ENCODE measurements around the gene GDA.

Gene GDA

GRCh38 chr9:72149231-72149975 lies at the start of gene GDA:
Gene GDA, plus strand, starts transcription at chr9:72149440. Its CDS starts 120 bp downstream, at chr9:72149560.
- DNase-seq = no peak

- DNase-seq = no peak
Observed at GRCh38 chr9:72102520-72102919, 46.7 kb upstream of the GDA start.

GRCh38 chr9:72113056-72113455 lies 36.2 kb upstream of the GDA start:
- no peak for DNase-seq

GRCh38 chr9:72119853-72120252 lies 29.4 kb upstream of the GDA start:
- no peak for DNase-seq

DNA sequence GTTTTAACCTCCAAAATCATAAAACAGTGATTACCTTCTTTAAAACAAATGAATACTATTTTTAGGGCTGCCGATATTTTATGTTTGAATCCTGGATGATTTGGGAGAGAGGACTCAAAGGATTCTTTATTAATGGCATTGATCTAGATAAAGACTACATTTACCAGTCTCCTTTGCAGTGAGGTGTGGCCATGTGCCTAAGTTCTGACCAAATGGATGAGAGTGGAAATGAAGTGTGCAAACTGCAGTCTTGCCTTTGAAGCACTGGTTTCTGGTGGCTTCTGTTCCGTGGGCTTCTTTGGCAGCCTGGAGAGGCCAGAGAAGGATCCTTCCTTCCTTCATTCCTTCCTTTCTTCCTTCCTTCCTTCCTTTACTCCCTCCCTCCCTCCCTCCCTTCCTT lies 24.3 kb upstream of the GDA start:
- DNase-seq = no peak

GRCh38 chr9:72127753-72128152 lies 21.5 kb upstream of the GDA start:
- no peak for DNase-seq

DNA sequence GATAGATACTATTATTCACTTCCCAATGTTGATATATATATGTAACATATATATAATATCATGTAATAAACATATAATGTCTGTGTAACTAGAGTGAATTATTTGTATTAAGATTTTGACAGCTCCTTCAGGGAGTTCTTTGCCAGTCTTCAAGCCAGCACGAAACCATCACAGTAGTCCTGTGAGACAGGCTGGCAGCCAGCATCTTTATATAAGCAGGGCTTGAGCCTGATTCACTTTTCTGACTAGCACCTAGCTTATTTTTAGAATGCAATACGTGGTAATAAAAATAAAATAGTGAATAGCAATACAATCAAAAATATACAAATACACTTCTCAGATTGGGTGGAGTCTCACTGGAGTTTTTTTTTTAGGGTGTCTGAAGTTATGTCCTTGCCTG lies 20.7 kb upstream of the GDA start:
- no peak for DNase-seq

- DNase-seq = no peak
Observed at GRCh38 chr9:72129271-72130156, 19.7 kb upstream of the GDA start.

DNA sequence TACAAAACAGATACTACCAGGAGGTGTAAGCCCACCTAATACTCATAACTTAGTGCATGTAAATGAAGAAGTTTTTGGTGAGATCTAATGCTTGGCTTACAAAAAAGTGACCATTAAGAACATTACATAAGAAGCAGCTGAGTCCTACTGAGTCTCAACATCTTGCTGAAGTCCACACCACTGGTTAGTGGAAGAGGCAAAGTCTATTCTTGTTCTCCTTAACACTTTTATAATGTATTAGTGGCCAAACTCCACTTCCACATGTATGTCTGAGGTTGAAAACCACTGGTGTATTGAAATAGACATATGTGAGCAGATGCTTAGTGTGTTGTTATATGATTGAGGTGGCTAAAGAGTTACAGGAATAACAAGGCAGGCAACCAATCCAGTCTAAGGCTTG lies 18.9 kb upstream of the GDA start:
- no peak for DNase-seq

- DNase-seq = no peak
Observed at GRCh38 chr9:72131206-72131605, 18.0 kb upstream of the GDA start.

DNA sequence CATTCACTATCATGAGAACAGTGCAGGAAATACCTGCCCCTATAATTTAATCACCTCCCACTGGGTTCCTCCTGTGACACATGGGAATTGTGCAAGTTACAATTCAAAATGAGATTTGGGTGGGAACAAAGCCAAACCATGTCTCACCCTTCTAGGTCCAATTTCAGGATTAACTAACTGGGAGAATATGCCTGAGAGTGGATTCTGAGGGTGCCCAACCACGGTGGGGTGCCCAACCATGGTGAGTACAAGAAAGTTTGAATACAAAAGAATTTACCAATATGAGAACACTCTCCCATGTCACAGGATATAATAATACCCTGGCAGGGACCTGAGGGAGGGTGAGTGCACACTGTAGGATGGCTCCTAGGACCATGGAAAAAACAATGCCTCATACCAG lies 17.2 kb upstream of the GDA start:
- no peak for DNase-seq

DNA sequence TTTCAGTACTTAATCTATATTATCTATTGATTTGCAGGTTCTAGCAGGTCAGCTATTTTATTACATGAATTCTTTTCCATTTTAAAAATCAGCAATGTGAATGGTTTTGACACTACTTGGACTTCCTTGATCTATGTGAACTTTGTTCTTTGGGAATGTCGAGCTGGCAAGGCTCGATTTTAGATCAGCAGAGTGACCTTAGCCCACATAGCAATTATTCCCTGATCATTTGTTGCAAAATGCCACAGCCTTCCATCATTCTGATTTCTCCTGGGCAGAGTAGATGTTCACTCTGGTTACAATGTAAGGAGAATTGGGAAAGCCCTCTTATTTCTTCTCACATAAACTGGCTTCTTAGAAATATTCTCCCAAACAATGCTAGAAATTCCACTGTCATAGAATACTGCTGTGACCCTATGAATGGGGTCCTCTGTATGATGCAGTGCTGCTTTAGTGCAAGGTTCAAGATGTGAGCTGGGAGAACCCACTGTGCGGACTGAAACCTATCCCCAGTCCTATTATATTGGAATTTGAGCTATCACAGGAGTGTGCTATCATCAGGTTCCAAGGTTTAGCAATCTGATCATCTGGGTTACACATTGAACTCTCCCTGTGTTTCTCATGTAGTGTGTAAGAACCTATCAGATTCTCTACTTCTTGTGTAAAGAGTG lies 15.7 kb upstream of the GDA start:
- no peak for DNase-seq

GRCh38 chr9:72134801-72135200 lies 14.4 kb upstream of the GDA start:
- no peak for DNase-seq

DNA sequence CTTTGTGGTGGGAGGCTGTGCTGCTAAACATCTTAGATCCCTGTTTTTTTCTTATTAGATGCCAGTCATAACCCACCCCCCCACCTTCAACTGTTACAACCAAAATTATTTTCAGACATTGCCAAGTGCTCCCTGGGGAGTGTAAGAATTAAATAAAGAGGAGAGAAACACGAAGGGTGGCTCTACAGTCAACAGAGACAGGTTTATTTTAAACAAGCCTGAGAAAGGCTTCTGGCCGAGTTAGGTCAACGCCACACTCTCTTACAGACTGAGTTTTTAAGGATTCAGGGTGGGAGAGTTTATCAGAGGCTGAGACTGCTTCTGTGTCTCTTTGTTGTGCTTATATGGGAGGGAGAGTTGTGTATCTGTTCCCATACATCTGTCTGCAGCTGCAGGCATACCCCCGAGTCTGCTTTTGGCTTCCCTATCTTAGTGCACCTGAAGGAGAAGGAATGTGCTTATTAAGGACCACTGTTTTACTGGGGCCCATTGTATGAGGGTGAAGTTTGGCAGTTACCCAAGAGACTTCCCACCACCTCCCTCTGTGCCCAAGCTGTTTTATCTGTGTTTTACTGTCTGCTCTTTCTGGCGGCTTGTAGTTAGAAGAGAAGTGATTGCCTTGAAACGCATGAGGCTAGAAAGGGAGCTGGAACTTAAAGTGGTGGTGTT lies 11.4 kb upstream of the GDA start:
- DNase-seq = no peak

GRCh38 chr9:72139226-72139625 lies 10.0 kb upstream of the GDA start:
- no peak for DNase-seq

DNA sequence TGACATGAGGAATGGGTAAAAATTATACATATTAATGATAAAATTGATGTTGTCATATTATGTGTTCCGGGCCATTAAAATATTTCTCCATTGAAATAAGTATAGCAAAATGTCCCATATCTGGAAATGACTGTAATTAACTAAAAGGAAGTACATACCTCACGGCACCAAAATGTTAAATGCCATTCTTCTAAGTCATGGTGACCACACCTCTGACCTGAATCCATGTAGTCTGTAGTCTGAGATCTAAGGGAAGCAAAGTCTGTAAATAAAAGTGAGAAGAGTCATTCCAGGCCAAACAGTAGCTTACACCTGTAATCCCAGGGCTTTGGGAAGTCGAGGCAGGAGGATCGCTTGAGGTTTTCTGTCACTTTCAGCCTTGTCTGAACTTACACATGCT lies 8.7 kb upstream of the GDA start:
- no peak for DNase-seq

- no peak for DNase-seq
Observed at GRCh38 chr9:72141484-72141883, 7.8 kb upstream of the GDA start.

- DNase-seq = no peak
Observed at GRCh38 chr9:72144756-72145492, 4.3 kb upstream of the GDA start.

DNA sequence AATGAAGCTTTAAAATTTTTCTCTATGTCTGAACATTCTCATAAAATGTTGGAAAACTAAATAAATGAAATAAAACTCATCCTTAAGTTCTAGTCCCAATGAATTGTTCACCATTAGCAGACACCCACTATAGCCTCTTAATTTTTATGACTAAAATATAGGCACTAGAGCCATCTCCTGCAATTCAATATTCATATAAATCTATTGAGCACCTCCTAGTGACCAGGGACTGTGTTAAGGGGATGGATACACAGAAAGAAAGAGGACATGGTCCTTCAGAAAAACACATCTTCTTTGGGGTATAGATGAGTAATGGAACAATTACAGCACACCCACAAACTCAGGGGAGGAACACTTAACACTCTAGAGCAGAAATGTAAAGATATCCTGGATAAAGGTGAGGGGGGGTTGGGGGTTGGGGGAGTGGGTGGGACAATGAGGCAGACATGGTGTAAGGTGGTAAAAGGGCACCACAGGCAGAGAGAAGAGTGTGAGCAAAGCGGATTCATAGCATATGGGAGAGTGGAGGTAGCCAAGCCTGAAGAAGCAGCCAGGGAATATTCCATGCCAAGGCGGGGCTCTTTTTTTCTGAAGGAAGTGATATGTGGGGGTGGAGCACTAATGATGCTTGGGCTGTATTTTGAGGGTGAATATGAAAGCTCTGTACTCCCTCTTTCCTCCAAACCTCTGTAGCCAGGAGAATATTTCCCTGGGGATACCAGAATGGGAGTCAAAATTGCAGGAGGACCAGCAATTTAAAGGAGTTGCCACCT lies 3.3 kb upstream of the GDA start:
- no peak for DNase-seq

DNA sequence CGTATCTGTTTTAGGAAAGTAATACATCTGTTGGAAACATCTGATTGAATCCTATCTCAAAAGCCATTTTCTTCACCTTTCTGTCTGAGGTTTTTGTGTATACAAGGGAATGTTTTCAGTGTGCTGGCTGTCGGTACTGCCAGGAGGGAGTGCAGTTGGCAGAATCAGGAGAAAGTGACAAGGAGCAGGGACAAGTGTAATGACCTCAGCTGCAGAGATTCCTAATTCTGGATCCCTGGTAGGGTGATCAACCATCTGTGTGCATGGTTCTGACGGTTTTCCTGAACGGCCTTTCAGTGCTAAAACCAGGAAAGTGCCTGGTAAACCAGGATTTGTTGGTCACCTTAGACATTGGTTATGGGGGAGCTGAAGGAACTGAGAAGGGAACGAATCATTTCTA lies 1.6 kb upstream of the GDA start:
- DNase-seq = no peak

- no peak for DNase-seq
Observed at GRCh38 chr9:72150127-72150526, 887 bp downstream of the GDA start.

- DNase-seq = no peak
Observed at GRCh38 chr9:72150661-72151060, 1.4 kb downstream of the GDA start.
